Neuron (in vitro differentiated cells): ENCODE results near the gene NDUFB2.

Experiments
- H2AFZ ChIP-seq: one replicate; pipeline ENCODE4 v1.6.1; 2013; ENCODE audit warnings: low read depth, mild to moderate bottlenecking, inconsistent platforms, low read length, moderate library complexity
- H3K27me3 ChIP-seq: one replicate; pipeline ENCODE4 v1.6.1; 2013; ENCODE audit warnings: low read length; ENCODE audit not compliant: insufficient read depth
- H3K36me3 ChIP-seq: one replicate; pipeline ENCODE4 v1.6.1; 2013; ENCODE audit warnings: low read length; ENCODE audit not compliant: insufficient read depth
- H3K4me1 ChIP-seq: one replicate; pipeline ENCODE4 v1.6.1; 2013; ENCODE audit warnings: low read length; ENCODE audit not compliant: insufficient read depth
- H3K4me3 ChIP-seq: 2 replicates; pipeline ENCODE4 v1.5.1; 2013; ENCODE audit warnings: mild to moderate bottlenecking, low read length, moderate library complexity
- H3K9me3 ChIP-seq: one replicate; pipeline ENCODE4 v1.6.1; 2013; ENCODE audit warnings: low read length

The NDUFB2 gene

DNA sequence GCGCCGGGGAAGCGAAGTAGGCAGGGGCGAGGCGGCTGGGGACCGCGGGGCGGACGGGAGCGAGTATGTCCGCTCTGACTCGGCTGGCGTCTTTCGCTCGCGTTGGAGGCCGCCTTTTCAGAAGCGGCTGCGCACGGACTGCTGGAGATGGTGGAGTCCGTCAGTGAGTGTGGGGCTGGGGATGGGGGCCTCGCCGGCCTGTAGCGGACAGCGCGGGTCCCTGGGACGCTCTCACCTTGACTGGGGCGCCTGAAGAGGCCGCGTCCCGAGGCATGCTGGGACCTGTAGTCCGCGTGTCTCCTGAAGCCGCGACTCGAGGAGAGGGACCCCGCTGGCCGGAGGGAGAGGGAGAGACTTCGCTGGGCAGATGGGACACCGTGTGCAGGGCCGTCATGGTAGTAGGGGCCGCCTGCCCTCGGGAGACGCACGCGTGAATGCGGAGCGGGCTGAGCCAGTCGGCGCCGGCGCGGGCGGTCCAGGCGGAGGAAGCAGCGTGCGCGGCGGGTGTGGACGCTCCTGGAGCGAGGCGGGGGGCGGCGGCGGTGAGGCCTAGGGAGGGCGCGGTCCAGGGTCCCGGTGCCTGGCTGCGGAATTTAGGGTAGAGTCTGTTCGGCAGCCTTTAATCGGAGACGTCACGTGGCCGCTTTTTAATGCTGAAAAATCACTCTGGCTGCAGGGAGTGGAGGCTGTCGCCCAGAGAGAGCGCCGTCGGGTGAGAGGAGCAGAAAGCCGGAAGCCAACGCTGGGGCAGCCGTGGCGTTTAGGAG, at the start of gene NDUFB2:
NDUFB2 (plus strand) TSS at position 29 of the 767 bp plus-strand sequence; CDS start at position 66, 37 bp downstream.
- H3K36me3 ChIP-seq: no peaks in the 10 kb centered on the region

DNA sequence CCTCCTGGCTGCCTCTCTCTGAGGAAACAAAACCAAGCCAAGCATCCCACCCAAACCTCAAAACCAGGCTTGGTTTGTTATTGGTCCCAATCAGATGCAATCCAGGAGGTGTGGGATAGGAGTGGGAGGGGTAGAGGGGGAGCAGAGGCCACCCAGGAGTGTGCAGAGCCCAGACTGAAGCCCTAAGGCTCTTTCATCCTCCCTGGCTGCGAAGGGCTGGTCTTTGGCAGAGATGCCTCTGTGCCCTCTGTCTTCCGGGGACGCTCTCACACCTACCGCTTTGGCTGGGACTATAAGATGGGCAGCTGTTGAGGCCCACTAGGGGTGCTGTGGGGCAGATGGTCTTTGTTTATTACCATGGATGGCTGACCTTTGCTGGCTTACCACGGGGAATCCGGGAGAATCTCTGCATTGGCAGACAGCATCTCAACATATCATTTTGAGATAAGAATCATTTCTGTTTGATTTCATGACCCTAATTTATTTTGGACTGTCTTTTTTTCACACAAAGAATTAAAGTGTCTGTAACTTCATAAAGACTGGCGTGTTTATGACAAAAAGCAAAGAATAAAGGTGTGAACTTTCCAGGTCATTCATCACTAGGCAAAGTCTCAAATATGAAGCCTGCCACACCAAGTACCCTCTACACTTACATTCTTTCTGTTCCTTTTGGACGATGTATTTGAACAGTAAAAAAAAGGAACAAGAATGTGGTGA, 49.4 kb upstream of the NDUFB2 start:
- no peaks in the 10 kb centered on the region for H3K9me3 ChIP-seq
- H3K4me1 ChIP-seq: peaks cover 10% of the 10 kb centered on the region
- H3K27me3 ChIP-seq: no peaks in the 10 kb centered on the region
- H3K36me3 ChIP-seq: no peaks in the 10 kb centered on the region
- no peak overlapping the region for H3K4me3 ChIP-seq
- H2AFZ ChIP-seq: no peak overlapping the region

More for the DNA sequence above, at the start of gene NDUFB2:
- H3K4me3 ChIP-seq: peak within 1 kb of the TSS; percentile 70
- H3K9me3 ChIP-seq: no peaks in the 10 kb centered on the region
- H2AFZ ChIP-seq: peak within 1 kb of the TSS; percentile 88
- no peaks in the 10 kb centered on the region for H3K27me3 ChIP-seq
- H3K4me1 ChIP-seq: peaks cover 13% of the 10 kb centered on the region

DNA sequence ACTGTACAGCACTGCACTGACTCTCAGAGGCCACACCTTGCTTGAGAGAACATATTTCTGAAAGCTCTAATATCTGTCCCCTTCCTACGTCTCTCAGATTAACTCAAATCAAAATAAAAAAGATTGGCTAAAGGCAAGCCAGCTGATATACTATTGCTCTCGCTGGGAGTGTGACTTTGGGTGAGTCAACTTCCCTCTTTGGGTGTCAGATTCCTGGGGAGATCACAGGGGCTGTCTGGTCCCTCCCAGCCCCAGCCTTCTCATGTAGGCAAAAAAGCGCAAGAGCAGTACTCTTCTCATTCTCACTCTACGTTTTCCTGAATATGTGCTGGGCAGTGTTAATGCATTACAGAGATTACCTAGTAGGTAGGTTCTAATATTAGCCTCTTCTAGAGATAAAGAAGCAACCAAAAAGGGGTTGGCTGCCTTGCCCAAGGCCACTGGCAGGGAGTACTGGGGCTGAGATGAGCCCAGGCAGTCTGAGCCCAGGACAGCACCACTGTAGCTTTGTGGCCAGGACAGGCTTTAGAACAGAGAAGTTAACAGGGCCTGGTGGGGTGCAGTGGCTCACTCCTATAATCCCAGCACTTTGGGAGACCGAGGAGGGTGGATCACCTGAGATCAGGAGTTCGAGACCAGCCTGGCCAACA, 46.8 kb upstream of the NDUFB2 start:
- no peak overlapping the region for H2AFZ ChIP-seq
- H3K36me3 ChIP-seq: no peaks in the 10 kb centered on the region
- no peak overlapping the region for H3K4me3 ChIP-seq
- peaks cover 12% of the 10 kb centered on the region for H3K4me1 ChIP-seq
- no peaks in the 10 kb centered on the region for H3K27me3 ChIP-seq
- no peaks in the 10 kb centered on the region for H3K9me3 ChIP-seq

DNA sequence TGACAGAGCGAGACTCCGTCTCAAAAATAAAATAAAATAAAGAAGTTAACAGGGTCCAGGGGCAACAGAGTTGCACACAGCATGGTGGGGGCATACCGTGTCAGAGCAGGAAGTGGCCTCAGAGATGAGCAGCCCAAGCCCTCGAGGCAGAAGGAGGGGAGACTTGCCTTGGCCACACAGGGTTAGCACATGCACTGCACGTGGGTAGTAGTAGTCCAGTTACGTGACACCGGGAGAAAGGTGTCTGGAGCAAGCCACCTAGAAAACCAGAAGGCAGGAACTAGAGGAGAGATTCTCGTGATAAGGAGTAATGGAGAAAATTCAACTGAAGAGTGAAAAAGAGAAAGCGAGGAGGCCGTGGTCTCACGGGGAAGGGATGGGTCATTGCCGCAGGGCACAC, 46.1 kb upstream of the NDUFB2 start:
- Histone ChIP-seq H3K27me3 (no peaks in the 10 kb centered on the region), H3K9me3 (no peaks in the 10 kb centered on the region), H3K4me3 (no peak overlapping the region), H2AFZ (no peak overlapping the region), H3K4me1 (peaks cover 12% of the 10 kb centered on the region), H3K36me3 (no peaks in the 10 kb centered on the region)

DNA sequence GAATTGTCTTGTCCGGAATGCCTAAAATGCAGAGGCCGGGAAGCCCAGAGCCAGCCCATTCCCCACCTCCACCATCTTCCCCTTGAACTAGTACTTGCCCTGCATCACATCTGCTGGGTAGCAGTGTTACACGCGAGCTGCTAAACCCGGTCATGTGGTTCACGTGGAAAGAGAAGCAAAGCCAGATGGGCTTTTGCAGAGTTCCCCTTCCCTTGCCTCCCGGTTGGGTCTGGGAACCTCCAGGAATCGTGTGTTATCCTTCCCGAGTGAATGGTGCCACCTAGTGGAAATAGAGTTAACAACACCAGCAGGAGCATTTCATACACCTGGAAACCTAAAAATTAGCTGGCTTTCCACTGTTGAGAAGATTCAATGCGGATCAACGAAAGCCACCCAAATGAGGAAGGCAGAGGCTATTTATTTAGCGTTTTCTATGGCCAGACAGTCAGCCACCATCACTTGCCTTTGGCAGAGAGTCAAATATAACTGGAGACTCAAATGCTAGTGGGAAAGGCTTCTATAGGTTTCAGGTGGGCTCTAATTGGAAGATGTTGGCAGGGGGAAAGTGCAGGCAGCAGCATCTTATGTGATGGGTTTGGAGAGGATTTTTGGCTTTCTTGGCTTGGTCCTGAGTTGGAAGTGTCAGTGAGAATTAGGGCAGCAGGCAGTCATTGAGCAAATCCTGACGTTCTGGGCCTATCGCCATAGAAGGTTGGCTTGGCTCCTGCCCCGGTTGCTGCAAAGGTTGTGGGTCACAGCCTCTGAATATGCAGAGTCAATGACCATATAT, 43.0 kb upstream of the NDUFB2 start:
- peaks cover 4% of the 10 kb centered on the region for H3K27me3 ChIP-seq
- no peaks in the 10 kb centered on the region for H3K36me3 ChIP-seq
- H3K4me3 ChIP-seq: no peak overlapping the region
- H3K9me3 ChIP-seq: no peaks in the 10 kb centered on the region
- H2AFZ ChIP-seq: peak overlapping the region; percentile 11
- H3K4me1 ChIP-seq: peaks cover 2% of the 10 kb centered on the region

DNA sequence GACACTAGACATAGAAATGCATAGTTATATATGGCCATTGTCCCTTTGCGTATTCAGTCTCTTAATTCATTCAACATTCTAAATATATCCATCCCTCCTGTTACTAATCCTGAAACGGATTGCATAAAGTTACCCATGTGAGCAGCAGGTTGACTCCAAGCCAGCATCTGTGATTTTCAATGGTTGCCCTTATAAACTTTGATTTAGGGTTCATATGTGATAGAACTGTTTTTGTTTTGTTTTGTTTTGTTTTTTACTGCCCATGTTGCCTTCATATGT, 42.5 kb upstream of the NDUFB2 start:
- no peak overlapping the region for H2AFZ ChIP-seq
- H3K36me3 ChIP-seq: no peaks in the 10 kb centered on the region
- H3K4me1 ChIP-seq: peaks cover 2% of the 10 kb centered on the region
- no peak overlapping the region for H3K4me3 ChIP-seq
- H3K9me3 ChIP-seq: no peaks in the 10 kb centered on the region
- peaks cover 4% of the 10 kb centered on the region for H3K27me3 ChIP-seq

DNA sequence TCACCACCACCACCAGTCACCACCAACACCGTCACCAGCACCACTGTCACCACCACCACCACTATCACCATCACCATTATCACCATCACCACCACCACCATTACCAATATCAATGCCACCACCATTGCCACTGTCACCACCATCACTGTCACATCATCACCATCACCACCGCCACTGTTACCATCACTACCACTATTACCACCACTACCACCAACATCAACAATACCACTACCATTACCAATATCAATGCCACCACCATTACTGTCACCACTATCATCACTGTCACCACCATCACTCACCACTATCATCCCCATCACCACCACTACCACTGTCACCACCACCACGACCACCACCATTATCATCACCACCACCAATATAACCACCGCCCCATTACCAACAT, 41.8 kb upstream of the NDUFB2 start:
- Histone ChIP-seq H3K4me3 (no peak overlapping the region), H3K27me3 (peaks cover 4% of the 10 kb centered on the region), H2AFZ (no peak overlapping the region), H3K4me1 (peaks cover 2% of the 10 kb centered on the region), H3K9me3 (no peaks in the 10 kb centered on the region), H3K36me3 (no peaks in the 10 kb centered on the region)

DNA sequence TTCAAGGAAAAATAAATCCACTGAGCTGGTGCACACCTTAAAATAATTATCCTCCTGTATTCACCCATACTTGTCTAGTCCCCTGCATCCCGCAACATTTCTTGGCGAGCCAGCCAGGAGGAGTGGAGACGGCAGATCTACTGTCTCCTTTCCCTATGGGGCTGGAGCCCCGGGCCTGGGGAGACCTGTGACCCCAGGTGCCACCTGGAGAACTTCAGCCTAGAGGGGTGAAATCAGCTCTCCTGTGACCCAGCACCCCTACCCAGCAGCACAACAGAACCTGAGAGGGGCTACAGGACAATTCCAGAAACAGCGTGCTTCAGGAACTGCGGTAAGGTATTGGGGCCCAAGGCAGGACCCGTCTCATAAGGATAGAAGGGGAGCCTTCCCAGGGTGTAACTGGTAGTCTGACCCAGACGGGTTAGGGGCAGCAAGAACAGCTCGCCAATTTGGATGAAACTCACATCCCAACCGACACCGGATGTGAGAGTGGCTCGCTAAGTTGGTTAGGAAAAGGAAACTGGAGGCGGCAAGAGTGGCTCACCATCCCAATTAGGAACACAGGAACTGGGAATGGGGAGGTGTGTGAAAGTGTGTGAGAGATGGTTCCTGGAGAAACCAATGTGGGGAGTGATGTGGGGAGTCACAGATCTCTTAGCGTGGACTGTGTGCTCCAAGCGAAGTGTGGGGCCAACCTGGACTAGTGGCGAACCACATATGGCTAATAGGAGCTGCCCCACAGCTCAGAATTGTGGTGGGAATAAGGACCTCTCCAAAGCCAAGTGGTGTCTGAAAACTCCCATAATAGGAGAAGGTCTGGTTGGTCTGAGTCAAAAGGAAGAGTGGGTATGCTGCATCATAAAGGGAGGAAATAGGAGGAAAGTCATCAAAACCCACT, 40.7 kb upstream of the NDUFB2 start:
- Histone ChIP-seq H3K27me3 (peaks cover 4% of the 10 kb centered on the region), H2AFZ (no peak overlapping the region), H3K4me1 (peaks cover 2% of the 10 kb centered on the region), H3K36me3 (no peaks in the 10 kb centered on the region), H3K4me3 (no peak overlapping the region), H3K9me3 (peaks cover 2% of the 10 kb centered on the region)

DNA sequence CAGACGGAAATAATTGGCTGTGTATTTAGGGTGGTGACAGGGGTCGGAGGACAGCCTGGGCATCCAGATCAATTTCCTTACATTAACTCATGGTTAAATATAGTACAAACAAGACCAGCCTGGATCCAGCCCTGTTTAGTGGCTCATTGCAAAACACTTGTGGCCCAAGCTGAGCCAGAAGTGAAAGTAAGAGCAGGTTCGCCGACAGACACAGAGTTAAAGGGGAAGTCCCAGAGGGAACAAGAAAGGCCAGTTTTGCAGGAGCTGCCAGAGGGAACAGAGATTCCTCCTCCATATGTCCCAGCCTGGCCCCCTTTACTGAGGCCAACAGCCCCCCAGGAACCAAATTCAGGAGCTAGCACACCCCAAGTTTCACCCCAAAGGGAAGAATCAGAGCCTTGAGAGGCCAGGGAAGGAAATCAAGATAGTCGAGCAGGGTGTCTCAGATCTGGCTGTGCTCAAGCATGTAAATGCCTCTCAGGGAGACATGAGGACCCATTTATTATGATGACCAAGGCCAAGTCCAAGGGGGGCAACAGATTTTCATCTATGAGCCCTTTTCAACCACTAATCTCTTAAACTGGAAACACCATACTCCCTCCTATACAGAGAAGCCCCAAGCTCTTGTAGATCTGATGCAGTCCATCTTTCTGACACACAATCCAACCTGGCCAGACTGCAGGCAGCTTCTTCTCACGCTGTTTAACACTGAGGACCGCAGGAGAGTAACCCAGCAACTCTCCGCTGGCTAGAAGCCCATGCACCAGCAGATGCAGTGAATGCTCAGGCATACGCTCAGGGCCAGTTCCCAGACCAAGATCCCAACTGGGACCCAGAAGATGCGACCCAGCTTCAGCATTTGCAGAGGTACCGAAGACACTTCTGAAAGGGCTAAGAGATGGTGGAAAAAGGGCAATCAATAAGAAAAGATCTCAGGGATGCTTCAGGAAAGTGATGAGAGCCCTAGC, 39.7 kb upstream of the NDUFB2 start:
- peaks cover 2% of the 10 kb centered on the region for H3K9me3 ChIP-seq
- no peak overlapping the region for H3K4me3 ChIP-seq
- peaks cover 4% of the 10 kb centered on the region for H3K27me3 ChIP-seq
- H3K36me3 ChIP-seq: no peaks in the 10 kb centered on the region
- no peak overlapping the region for H2AFZ ChIP-seq
- H3K4me1 ChIP-seq: peaks cover 2% of the 10 kb centered on the region

DNA sequence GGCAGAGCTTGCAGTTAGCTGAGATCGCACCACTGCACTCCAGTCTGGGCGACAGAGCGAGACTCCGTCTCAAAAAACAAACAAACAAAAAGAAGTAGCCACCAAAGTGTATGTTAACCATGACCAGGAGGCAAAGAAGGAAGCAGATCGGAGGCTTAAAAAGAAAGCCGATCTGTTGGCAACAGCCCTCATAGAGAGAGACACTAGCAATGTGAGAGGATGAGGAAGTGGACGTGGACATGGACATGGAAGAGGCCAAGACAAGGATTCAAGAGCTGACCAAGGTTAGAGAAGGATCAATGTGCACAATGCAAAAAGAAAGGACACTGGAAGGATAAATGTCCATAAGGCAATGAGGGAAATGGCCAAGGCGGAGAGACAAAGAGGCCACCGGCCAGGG, 38.6 kb upstream of the NDUFB2 start:
- H3K4me3 ChIP-seq: no peak overlapping the region
- no peak overlapping the region for H2AFZ ChIP-seq
- peaks cover 2% of the 10 kb centered on the region for H3K9me3 ChIP-seq
- H3K36me3 ChIP-seq: no peaks in the 10 kb centered on the region
- peaks cover 2% of the 10 kb centered on the region for H3K4me1 ChIP-seq
- peaks cover 4% of the 10 kb centered on the region for H3K27me3 ChIP-seq

DNA sequence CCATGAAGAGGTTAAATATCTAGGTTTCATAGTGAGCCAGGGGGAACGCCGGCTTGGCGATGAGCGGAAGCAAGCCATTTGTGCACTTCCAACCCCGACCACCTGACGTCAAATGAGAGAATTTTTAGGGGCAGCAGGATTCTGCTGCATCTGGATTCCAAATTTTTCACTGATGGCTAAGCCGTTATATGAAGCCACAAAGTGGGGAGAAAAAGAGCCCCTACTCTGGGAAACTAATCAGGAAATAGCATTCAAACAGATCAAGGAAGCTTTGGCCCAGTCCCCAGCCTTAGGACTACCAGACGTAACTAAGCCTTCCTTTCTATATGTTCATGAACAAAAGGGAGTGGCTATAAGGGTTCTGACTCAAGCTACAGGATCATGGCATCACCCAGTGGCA, 36.7 kb upstream of the NDUFB2 start:
- H3K27me3 ChIP-seq: peaks cover 4% of the 10 kb centered on the region
- peaks cover 2% of the 10 kb centered on the region for H3K9me3 ChIP-seq
- H3K36me3 ChIP-seq: no peaks in the 10 kb centered on the region
- no peak overlapping the region for H3K4me3 ChIP-seq
- no peak overlapping the region for H2AFZ ChIP-seq
- H3K4me1 ChIP-seq: no peaks in the 10 kb centered on the region
